Superior temporal gyrus (tissue), 1 donor: ENCODE data around the gene MAFG.

ENCODE experiments used
- DNase-seq: peaks from one replicate; pipeline ENCODE4 v3.0.0-alpha.2; 2016; ENCODE audit errors: extremely low spot score

The MAFG gene

GRCh38 chr17:81939881-81940385 lies 12.4 kb upstream of the MAFG start:
- peak; percentile 63 for DNase-seq

- DNase-seq: no peak
Observed at GRCh38 chr17:81939218-81939617, 11.7 kb upstream of the MAFG start.

- DNase-seq: no peak
Observed at GRCh38 chr17:81935709-81936084, 8.2 kb upstream of the MAFG start.

GRCh38 chr17:81934850-81935708 lies 7.5 kb upstream of the MAFG start:
- DNase-seq: no peak

- no peak for DNase-seq
Observed at GRCh38 chr17:81934098-81934757, 6.7 kb upstream of the MAFG start.

GRCh38 chr17:81933178-81933699 lies 5.7 kb upstream of the MAFG start:
- DNase-seq: no peak

- DNase-seq: no peak
Observed at GRCh38 chr17:81932333-81932983, 4.9 kb upstream of the MAFG start.

- DNase-seq: no peak
Observed at GRCh38 chr17:81931557-81932332, 4.2 kb upstream of the MAFG start.

- DNase-seq: no peak
Observed at GRCh38 chr17:81931189-81931556, 3.6 kb upstream of the MAFG start.

- no peak for DNase-seq
Observed at GRCh38 chr17:81930142-81931125, 2.9 kb upstream of the MAFG start.

GRCh38 chr17:81929253-81930141 lies 2.0 kb upstream of the MAFG start:
- DNase-seq: no peak

GRCh38 chr17:81928544-81929252 lies 1.2 kb upstream of the MAFG start:
- DNase-seq: no peak

- DNase-seq: no peak
Observed at GRCh38 chr17:81927152-81927652, 333 bp downstream of the MAFG start.

- no peak for DNase-seq
Observed at GRCh38 chr17:81926451-81927151, 934 bp downstream of the MAFG start.

- DNase-seq: no peak
Observed at GRCh38 chr17:81925860-81926450, 1.6 kb downstream of the MAFG start.

- no peak for DNase-seq
Observed at GRCh38 chr17:81924557-81925532, 2.7 kb downstream of the MAFG start.
